Uterus (tissue), 4 donors: ENCODE measurements around the gene MST1. TPM values are rescaled to one million over a fixed set of nuclear protein-coding genes. Genes with fewer than 3 reads are reported as not detected.
A peak's percentile ranks its signal among the peaks of the same experiment; 100 is the strongest.

Experiments
- DNase-seq, 2 donors: peaks; one replicate each; pipeline ENCODE4 v3.0.0-alpha.2; 2019 to 2020
- H3K27ac ChIP-seq, 2 donors: fragments of 200-600 bp; sonication (generic); 1 replicate in 1 of 2; 2 replicates in 1 of 2; pipeline ENCODE4 v1.5.1; 2016 to 2018
- H3K27me3 ChIP-seq, 2 donors: fragments of 200-600 bp; sonication (generic); one replicate each; pipeline ENCODE4 v1.5.1; 2018 to 2019; ENCODE audit warnings: control low read depth in 1 of 2
- H3K36me3 ChIP-seq, 2 donors: fragments of 200-600 bp; sonication (generic); one replicate each; pipeline ENCODE4 v1.5.1; 2019; ENCODE audit warnings: control low read depth in 1 of 2
- H3K4me1 ChIP-seq, 2 donors: fragments of 200-600 bp; sonication (generic); one replicate each; pipeline ENCODE4 v1.5.1; 2018 to 2019; ENCODE audit warnings: control low read depth in 1 of 2
- H3K4me3 ChIP-seq, 2 donors: fragments of 200-600 bp; sonication (generic); 1 replicate in 1 of 2; 2 replicates in 1 of 2; pipeline ENCODE4 v1.5.1; 2018 to 2019; ENCODE audit warnings: mild to moderate bottlenecking in 1 of 2
- H3K9me3 ChIP-seq, 2 donors: fragments of 200-600 bp; sonication (generic); one replicate each; pipeline ENCODE4 v1.5.1; 2019; ENCODE audit warnings: control low read depth in 1 of 2
- POLR2A ChIP-seq, 2 donors: fragments of 450-650 bp; IDR thresholded peaks; one replicate each; pipeline ENCODE4 v1.6.1; 2016; ENCODE audit warnings: antibody characterized with exemption in 2 of 2, mild to moderate bottlenecking in 1 of 2, moderate library complexity in 1 of 2
- intact Hi-C: fragments of 100-400 bp; cut with DNase I; formaldehyde crosslinking; loops from one replicate; pipeline ENCODE4 v1.15.1; 2023; ENCODE audit warnings: low total_unique reads
- total RNA-seq, 4 donors: library from RNA; depleted of rRNA in 3 of 4; stranded (reverse); fragments of >200 nt in 3 of 4; gene quantifications; one replicate each; pipeline versions ENCODE4 v1.1.0 to v1.2.4, GENCODE V29; 2014 to 2023
- TF ChIP-seq, protein P1 (sequence below), 4 experiments: fragments of 200-600 bp in 2 of 4; fragments of 450-650 bp in 2 of 4; sonication (generic) in 2 of 4; IDR thresholded peaks; one replicate each; pipeline ENCODE4 v1.5.1; 2016 to 2019; ENCODE audit warnings: antibody characterized with exemption in 4 of 4, mild to moderate bottlenecking in 2 of 4, moderate library complexity in 1 of 4
- donor health status: DM: yes; HTN: yes; CAD: no.

The MST1 gene
- total RNA-seq, 4 donors from 2014 or later: 5.1 to 11.5 (median 10.4) TPM; not detected in 1

GRCh38 chr3:49718858-49719213 lies 29.6 kb upstream of the MST1 start:
- TF ChIP-seq, protein P1, sequence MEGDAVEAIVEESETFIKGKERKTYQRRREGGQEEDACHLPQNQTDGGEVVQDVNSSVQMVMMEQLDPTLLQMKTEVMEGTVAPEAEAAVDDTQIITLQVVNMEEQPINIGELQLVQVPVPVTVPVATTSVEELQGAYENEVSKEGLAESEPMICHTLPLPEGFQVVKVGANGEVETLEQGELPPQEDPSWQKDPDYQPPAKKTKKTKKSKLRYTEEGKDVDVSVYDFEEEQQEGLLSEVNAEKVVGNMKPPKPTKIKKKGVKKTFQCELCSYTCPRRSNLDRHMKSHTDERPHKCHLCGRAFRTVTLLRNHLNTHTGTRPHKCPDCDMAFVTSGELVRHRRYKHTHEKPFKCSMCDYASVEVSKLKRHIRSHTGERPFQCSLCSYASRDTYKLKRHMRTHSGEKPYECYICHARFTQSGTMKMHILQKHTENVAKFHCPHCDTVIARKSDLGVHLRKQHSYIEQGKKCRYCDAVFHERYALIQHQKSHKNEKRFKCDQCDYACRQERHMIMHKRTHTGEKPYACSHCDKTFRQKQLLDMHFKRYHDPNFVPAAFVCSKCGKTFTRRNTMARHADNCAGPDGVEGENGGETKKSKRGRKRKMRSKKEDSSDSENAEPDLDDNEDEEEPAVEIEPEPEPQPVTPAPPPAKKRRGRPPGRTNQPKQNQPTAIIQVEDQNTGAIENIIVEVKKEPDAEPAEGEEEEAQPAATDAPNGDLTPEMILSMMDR (IDR thresholded peaks at IDR 0.05): no peak
- no peak for TF ChIP-seq POLR2A (IDR thresholded peaks at IDR 0.05)
- Histone ChIP-seq H3K9me3 (no peaks in the 10 kb centered on the region), H3K36me3 (no peaks in the 10 kb centered on the region), H3K27me3 (no peaks in the 10 kb centered on the region), H3K4me1 (peaks cover 0 to 12% of the 10 kb centered on the region in 2 donors), H3K27ac (no peak overlapping the region), H3K4me3 (peak overlapping the region; percentile 45 to 46)
- peak in 1 of 2 donors; percentile 22 for DNase-seq
- intact Hi-C loops: no loop called here

GRCh38 chr3:49717959-49718857 lies 28.9 kb upstream of the MST1 start:
- peak in 1 of 2 donors; percentile 18 for DNase-seq
- H3K4me3 ChIP-seq: no peak overlapping the region
- intact Hi-C loops: no loop called here
- H3K36me3 ChIP-seq: no peaks in the 10 kb centered on the region
- peaks cover 0 to 12% of the 10 kb centered on the region in 2 donors for H3K4me1 ChIP-seq
- no peak overlapping the region for H3K27ac ChIP-seq
- no peaks in the 10 kb centered on the region for H3K27me3 ChIP-seq
- no peak for TF ChIP-seq POLR2A (IDR thresholded peaks at IDR 0.05)
- TF ChIP-seq, protein P1 (IDR thresholded peaks at IDR 0.05): no peak
- H3K9me3 ChIP-seq: no peaks in the 10 kb centered on the region

DNA sequence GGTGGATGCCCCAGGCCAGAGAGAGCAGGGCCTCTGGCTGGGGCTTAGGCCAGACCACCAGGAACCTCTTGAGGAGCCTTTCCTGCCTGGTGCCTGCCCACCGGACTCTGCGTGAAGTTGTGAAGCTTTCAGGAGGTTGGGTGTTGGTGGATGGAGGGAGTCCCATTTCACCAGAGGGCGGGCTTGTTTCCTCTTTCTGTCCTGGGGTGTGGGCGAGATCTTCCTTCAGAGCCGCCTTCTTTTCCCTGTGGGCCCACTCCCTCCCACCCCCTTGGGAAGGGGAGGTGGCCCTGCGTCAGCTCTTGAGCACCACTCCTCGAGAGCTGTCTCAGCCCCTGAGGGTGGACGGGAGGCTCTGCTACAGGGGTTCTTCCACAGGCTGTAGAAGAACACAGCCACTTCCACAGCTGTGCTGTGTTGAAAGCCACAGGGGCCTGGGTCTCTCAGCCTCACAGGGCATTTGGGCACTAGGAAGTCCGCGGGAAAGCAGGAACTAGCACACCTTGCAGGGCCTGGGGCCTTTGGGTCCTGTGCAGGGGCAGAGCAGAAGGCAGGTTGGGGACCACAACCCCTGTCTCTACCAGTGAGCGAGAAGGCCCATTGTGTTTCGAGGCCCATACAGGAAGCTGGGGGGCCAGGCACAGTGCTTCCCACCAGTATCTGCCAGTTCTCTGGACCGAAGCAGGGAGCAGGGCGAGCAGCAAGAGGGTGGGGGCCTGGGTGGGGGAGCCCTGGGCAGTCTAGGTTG lies 28.1 kb upstream of the MST1 start:
- Histone ChIP-seq H3K36me3 (no peaks in the 10 kb centered on the region), H3K27ac (no peak overlapping the region), H3K27me3 (no peaks in the 10 kb centered on the region), H3K9me3 (no peaks in the 10 kb centered on the region), H3K4me1 (peaks cover 0 to 5% of the 10 kb centered on the region in 2 donors), H3K4me3 (no peak overlapping the region)
- DNase-seq: peak in 1 of 2 donors; percentile 12
- intact Hi-C loops: no loop called here
- TF ChIP-seq, protein P1 (IDR thresholded peaks at IDR 0.05): no peak
- no peak for TF ChIP-seq POLR2A (IDR thresholded peaks at IDR 0.05)

- TF ChIP-seq, protein P1 (IDR thresholded peaks at IDR 0.05): no peak
- TF ChIP-seq POLR2A (IDR thresholded peaks at IDR 0.05): no peak
- Histone ChIP-seq H3K36me3 (no peaks in the 10 kb centered on the region), H3K27ac (no peak overlapping the region), H3K4me3 (no peak overlapping the region), H3K9me3 (no peaks in the 10 kb centered on the region), H3K27me3 (no peaks in the 10 kb centered on the region), H3K4me1 (peaks cover 0 to 4% of the 10 kb centered on the region in 2 donors)
- intact Hi-C loops: no loop called here
- DNase-seq: peak in 1 of 2 donors; percentile 13
Measured at GRCh38 chr3:49716691-49717210, 27.5 kb upstream of the MST1 start.
